Measurements from ENCODE around the gene DMP1. TPM values are rescaled to one million over a fixed set of nuclear protein-coding genes. Genes with fewer than 3 reads are reported as not detected.

The DMP1 gene
- total and polyA plus RNA-seq, 2 of the 13 experiments (the other 11 are each of a cell fraction or from before 2014, with no cell fraction given): not detected

- POLR2A ChIA-PET: no interaction called here
- no TSS peak for BruUV-seq (replicated peaks)
- Histone ChIP-seq H3K9me3 (ENCODE audit: low read length) (no peaks in the 10 kb centered on the region), H3K79me2 (ENCODE audit: insufficient read depth, low read length) (no peaks in the 10 kb centered on the region), H4K20me1 (ENCODE audit: insufficient read depth, low read length) (no peaks in the 10 kb centered on the region), H3K4me3 (replicated peaks in 1 of 3; ENCODE audit: insufficient read depth in 1 of 3, low read depth in 2 of 3, low read length in 3 of 3) (no peak overlapping the region), H3K27me3 (ENCODE audit: control insufficient read depth in 1 of 2, insufficient read depth in 2 of 2, low read length in 2 of 2) (no peaks in the 10 kb centered on the region), H2AFZ (ENCODE audit: low read length) (no peak overlapping the region), H3K4me1 (ENCODE audit: insufficient read depth, low read length) (no peaks in the 10 kb centered on the region), H3K36me3 (replicated peaks in 1 of 2; ENCODE audit: control insufficient read depth in 1 of 2, insufficient read depth in 2 of 2, low read length in 2 of 2) (no peaks in the 10 kb centered on the region), H3K4me2 (ENCODE audit: low read depth, low read length) (no peak overlapping the region), H3K9ac (ENCODE audit: insufficient read depth, low read depth, low read length) (no peak overlapping the region), H3K27ac (ENCODE audit: extremely low read length, insufficient read depth, low read length) (no peak overlapping the region)
- FAIRE-seq (no peak), ATAC-seq (no peak), DNase-seq (ENCODE audit: low spot score) (no peak)
- in situ Hi-C loops (cut with HindIII; ENCODE audit: extremely low pct_ligation_motif_present, low pct_unique_long_range_greater_than_20kb) (no loop called here), intact Hi-C loops (cut with micrococcal nuclease; ENCODE audit: unreplicated experiment) (no loop called here)
- CTCF ChIA-PET (ENCODE audit: low intra/inter-chr PET ratio, low total read pairs): no interaction called here
- TF ChIP-seq DMTF1 (CRISPR knock-in tag; IDR thresholded peaks at IDR 0.05) (no peak), PRDM10 (CRISPR knock-in tag; IDR thresholded peaks at IDR 0.05; ENCODE audit: low read depth) (no peak), ZNF350 (CRISPR knock-in tag; IDR thresholded peaks at IDR 0.05; ENCODE audit: borderline replicate concordance, low read depth) (no peak), TMF1 (CRISPR knock-in tag; IDR thresholded peaks at IDR 0.05; ENCODE audit: low read depth) (no peak), ZNF713 (CRISPR knock-in tag; IDR thresholded peaks at IDR 0.05) (no peak), ZNF414 (CRISPR knock-in tag; IDR thresholded peaks at IDR 0.05) (no peak), REXO4 (CRISPR knock-in tag; IDR thresholded peaks at IDR 0.05; ENCODE audit: borderline replicate concordance) (no peak), SETDB1 (CRISPR knock-in tag; IDR thresholded peaks at IDR 0.05; ENCODE audit: borderline replicate concordance) (no peak), IKZF5 (CRISPR knock-in tag; IDR thresholded peaks at IDR 0.05) (no peak), PHF8 (CRISPR knock-in tag; IDR thresholded peaks at IDR 0.05) (no peak), ZNF503 (CRISPR knock-in tag; IDR thresholded peaks at IDR 0.05) (no peak), FOXA1 (IDR thresholded peaks at IDR 0.05) (no peak), FOXA1 (CRISPR knock-in tag; IDR thresholded peaks at IDR 0.05) (no peak), AHR (CRISPR knock-in tag; IDR thresholded peaks at IDR 0.05) (no peak), FOXK1 (CRISPR knock-in tag; IDR thresholded peaks at IDR 0.05; ENCODE audit: borderline replicate concordance, low read depth) (no peak), NR2F1 (CRISPR knock-in tag; IDR thresholded peaks at IDR 0.05) (no peak), ZFP36L1 (CRISPR knock-in tag; IDR thresholded peaks at IDR 0.05) (no peak)
Observed at GRCh38 chr4:87631668-87632067, 18.4 kb upstream of the DMP1 start.
